ENCODE results near the gene SCYL2. TPM values are rescaled to one million over a fixed set of nuclear protein-coding genes. Genes with fewer than 3 reads are reported as not detected.
A peak's percentile ranks its signal among the peaks of the same experiment; 100 is the strongest.
"Not testable (repeated sequence)": the region's sequence is repeated elsewhere in the genome, so short reads cannot be mapped to it uniquely, and the experiment has no call there.

Gene SCYL2
- total RNA-seq, 4 donors from 2014 or later = 24.6 to 103 (median 42.5) TPM

DNA sequence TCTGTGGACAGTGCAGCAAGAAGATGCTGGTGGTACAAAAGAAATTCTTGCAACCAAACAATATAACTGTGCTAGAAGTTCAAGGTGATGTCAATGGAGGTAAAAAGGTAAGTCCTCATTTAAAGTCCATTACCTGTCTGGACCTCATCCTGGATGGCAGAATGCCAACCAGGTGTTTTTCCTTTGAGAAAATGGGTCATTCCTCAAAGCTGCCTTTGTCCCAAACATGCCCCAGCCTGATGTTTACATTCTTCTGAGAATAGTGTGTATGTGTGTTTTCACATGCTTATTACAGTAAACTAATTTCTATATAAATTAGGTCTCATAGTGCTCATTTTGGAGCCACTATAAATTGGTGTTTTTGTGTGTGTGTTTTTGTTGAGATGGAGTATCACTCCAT, 41.5 kb upstream of the SCYL2 start:
- TF ChIP-seq, protein P1, sequence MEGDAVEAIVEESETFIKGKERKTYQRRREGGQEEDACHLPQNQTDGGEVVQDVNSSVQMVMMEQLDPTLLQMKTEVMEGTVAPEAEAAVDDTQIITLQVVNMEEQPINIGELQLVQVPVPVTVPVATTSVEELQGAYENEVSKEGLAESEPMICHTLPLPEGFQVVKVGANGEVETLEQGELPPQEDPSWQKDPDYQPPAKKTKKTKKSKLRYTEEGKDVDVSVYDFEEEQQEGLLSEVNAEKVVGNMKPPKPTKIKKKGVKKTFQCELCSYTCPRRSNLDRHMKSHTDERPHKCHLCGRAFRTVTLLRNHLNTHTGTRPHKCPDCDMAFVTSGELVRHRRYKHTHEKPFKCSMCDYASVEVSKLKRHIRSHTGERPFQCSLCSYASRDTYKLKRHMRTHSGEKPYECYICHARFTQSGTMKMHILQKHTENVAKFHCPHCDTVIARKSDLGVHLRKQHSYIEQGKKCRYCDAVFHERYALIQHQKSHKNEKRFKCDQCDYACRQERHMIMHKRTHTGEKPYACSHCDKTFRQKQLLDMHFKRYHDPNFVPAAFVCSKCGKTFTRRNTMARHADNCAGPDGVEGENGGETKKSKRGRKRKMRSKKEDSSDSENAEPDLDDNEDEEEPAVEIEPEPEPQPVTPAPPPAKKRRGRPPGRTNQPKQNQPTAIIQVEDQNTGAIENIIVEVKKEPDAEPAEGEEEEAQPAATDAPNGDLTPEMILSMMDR (IDR thresholded peaks at IDR 0.05) = no peak
- no peak for TF ChIP-seq POLR2A (IDR thresholded peaks at IDR 0.05)
- Histone ChIP-seq H3K27ac (no peak overlapping the region), H3K9me3 (no peaks in the 10 kb centered on the region), H3K36me3 (no peaks in the 10 kb centered on the region), H3K4me1 (no peaks in the 10 kb centered on the region), H3K4me3 (no peak overlapping the region), H3K27me3 (no peaks in the 10 kb centered on the region)
- DNase-seq = no peak
- intact Hi-C loops (cut with DNase I; ENCODE audit: low total_unique reads) = no loop called here

DNA sequence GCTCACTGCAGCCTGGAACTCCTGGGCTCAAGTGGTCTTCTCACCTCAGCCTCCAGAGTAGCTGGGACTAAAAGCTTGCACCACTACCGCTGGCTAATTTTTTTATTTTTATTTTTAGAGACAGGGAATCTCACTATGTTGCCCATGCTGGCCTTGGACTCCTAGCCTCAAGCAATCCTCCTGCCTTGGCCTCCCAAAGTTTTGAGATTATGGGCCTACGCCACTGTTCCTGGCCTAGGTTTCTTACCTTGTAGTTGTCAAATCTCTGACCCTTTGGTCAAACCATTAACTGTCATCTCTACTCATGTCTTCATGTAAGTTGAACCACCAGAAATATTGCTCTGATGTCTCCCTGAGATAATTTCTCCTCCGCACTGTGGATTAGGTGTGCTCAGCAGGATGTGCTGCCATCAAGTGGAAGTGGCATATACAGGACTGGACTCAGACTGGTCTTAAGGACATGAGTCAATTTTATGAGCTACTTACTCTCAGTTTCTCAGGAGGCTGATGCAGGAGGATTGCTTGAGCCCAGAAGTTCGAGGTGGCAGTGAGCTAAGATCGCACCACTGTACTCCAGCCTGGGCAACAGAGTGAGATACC, 37.8 kb upstream of the SCYL2 start:
- no peaks in the 10 kb centered on the region for H3K27me3 ChIP-seq
- TF ChIP-seq, protein P1 (IDR thresholded peaks at IDR 0.05) = no peak
- no peak for TF ChIP-seq POLR2A (IDR thresholded peaks at IDR 0.05)
- no peak overlapping the region for H3K27ac ChIP-seq
- no peaks in the 10 kb centered on the region for H3K36me3 ChIP-seq
- H3K4me1 ChIP-seq = no peaks in the 10 kb centered on the region
- intact Hi-C loops (cut with DNase I; ENCODE audit: low total_unique reads) = no loop called here
- DNase-seq = no peak
- H3K4me3 ChIP-seq = no peak overlapping the region
- H3K9me3 ChIP-seq = no peaks in the 10 kb centered on the region

DNA sequence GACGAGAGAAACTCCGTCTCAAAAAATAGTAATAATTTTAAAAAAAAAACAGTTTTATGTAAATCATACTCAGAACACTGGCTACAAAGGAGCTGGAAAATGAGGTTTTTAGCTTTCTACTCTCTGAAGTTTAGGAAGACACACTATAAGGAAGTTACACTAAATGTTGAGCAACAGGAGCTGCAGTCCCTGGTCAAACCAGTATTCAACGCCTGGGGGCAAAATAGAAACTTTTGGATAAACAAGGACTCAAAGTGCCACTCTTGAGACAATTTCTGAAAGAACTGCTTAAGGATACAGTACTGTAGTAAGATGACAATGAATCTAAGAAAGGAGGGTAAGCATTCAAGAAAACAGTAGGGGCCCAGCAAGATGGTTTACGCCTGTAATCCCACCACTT, 37.1 kb upstream of the SCYL2 start:
- intact Hi-C loops (cut with DNase I; ENCODE audit: low total_unique reads) = no loop called here

DNA sequence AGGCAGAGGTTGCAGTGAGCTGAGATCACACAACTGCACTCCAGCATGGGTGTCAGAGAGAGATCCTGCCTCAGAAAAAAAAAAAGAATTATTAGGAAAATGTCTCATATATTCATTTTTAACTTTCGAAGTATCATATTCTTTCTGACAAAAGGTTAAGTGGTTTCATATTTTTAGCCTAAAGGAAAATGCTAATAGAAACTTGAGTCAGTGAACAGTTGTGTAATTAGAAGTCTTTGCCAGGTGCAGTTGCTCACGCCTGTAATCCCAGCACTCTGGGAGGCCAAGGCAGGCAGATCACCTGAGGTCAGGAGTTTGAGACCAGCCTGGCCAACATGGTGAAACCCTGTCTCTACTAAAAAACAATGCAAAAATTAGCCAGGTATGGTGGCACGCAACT, 35.1 kb upstream of the SCYL2 start:
- H3K36me3 ChIP-seq; H3K4me1 ChIP-seq; intact Hi-C loops (cut with DNase I; ENCODE audit: low total_unique reads); H3K27me3 ChIP-seq; DNase-seq; H3K4me3 ChIP-seq; H3K27ac ChIP-seq; H3K9me3 ChIP-seq: not testable (repeated sequence)

More for the DNA sequence above, 37.1 kb upstream of the SCYL2 start:
- H3K27me3 ChIP-seq = no peaks in the 10 kb centered on the region
- DNase-seq = no peak
- no peaks in the 10 kb centered on the region for H3K9me3 ChIP-seq
- no peak overlapping the region for H3K27ac ChIP-seq
- no peak overlapping the region for H3K4me3 ChIP-seq
- no peaks in the 10 kb centered on the region for H3K36me3 ChIP-seq
- H3K4me1 ChIP-seq = no peaks in the 10 kb centered on the region
- TF ChIP-seq, protein P1 (IDR thresholded peaks at IDR 0.05) = no peak
- no peak for TF ChIP-seq POLR2A (IDR thresholded peaks at IDR 0.05)

DNA sequence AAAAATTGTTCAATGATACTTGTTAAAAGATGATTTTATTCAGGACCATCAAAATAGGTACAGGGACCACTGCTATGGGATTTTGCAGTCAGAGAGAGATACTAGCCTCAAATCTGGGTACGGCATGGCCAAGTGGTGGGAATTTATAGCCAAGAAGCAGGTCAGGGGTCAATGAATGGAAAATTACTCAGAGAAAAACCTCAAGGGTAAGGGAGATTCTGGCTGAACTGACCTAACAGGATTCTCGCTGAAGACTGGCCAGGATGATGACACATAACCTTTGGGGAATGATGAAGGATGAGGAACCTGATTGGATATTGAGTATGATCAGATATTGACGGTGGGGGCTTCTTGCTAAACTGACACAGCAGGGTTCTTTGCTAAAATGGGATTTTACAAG, 32.8 kb upstream of the SCYL2 start:
- peak overlapping the region in 1 of 2 donors; percentile 31 for H3K27ac ChIP-seq
- H3K4me3 ChIP-seq = no peak overlapping the region
- H3K4me1 ChIP-seq = no peaks in the 10 kb centered on the region
- H3K27me3 ChIP-seq = no peaks in the 10 kb centered on the region
- DNase-seq = no peak
- intact Hi-C loops (cut with DNase I; ENCODE audit: low total_unique reads) = no loop called here
- TF ChIP-seq, protein P1 (IDR thresholded peaks at IDR 0.05) = no peak
- no peak for TF ChIP-seq POLR2A (IDR thresholded peaks at IDR 0.05)
- H3K36me3 ChIP-seq = no peaks in the 10 kb centered on the region
- H3K9me3 ChIP-seq = no peaks in the 10 kb centered on the region
